K562 (cell line): ENCODE measurements around the gene CD3D. TPM values are rescaled to one million over a fixed set of nuclear protein-coding genes. Genes with fewer than 3 reads are reported as not detected.

Experiments used
- NCOR1 ChIP-seq: fragments of 450-650 bp; IDR thresholded peaks from 2 replicates; pipeline ENCODE4 v1.6.1; 2016; ENCODE audit warnings: mild to moderate bottlenecking, moderate library complexity
- POLR3A ChIP-seq: IDR thresholded peaks from 2 replicates; pipeline ENCODE4 v1.6.1; 2011; ENCODE audit warnings: borderline replicate concordance, mild to moderate bottlenecking, moderate library complexity; ENCODE audit not compliant: insufficient read length, insufficient read depth; ENCODE audit errors: extremely low read depth
- SMARCA4 ChIP-seq: fragments of 450-650 bp; IDR thresholded peaks from 2 replicates; pipeline ENCODE4 v1.6.1; 2016
- USF1 ChIP-seq: sonication (generic); formaldehyde crosslinking; IDR thresholded peaks from 2 replicates; pipeline ENCODE4 v1.9.0; 2022; ENCODE audit warnings: mild to moderate bottlenecking, missing genetic modification reagents
- YBX1 ChIP-seq: fragments of 450-650 bp; IDR thresholded peaks from 2 replicates; pipeline ENCODE4 v1.7.1; 2016; ENCODE audit warnings: mild to moderate bottlenecking
- ZBTB49 ChIP-seq: sonication (generic); formaldehyde crosslinking; IDR thresholded peaks from 2 replicates; pipeline ENCODE4 v1.8.0; 2022; ENCODE audit warnings: missing genetic modification reagents, mild to moderate bottlenecking, borderline replicate concordance
- ZNF3 ChIP-seq: fragments of 250-450 bp; sonication (Bioruptor Pico); IDR thresholded peaks from 2 replicates; pipeline ENCODE4 v1.5.0; 2021; ENCODE audit warnings: mild to moderate bottlenecking, moderate library complexity
- polyA plus RNA-seq, 8 experiments: library from polyadenylated mRNA; depleted of rRNA in 4 of 8; stranded (reverse) in 5 of 8; unstranded in 3 of 8; fragments of >200 nt; fragmentation: Nextera tagmentation in 2 of 8; fragmentation: Illumina TruSeq in 1 of 8; extraction: Ambion mirVana in 2 of 8; extraction: Trizol in 1 of 8; gene quantifications; 2 replicates each; pipeline versions ENCODE4 v1.2.1 to v1.2.3, GENCODE V29; 2011 to 2014; ENCODE audit warnings: inconsistent platforms in 1 of 8, missing spikeins in 1 of 8
- total RNA-seq, 7 experiments: library from RNA; depleted of rRNA in 6 of 7; stranded (reverse); fragments of >200 nt in 6 of 7; fragmentation: Illumina TruSeq in 2 of 7; extraction: Trizol in 2 of 7; gene quantifications; 2 replicates each; pipeline versions ENCODE4 v1.2.1 to v1.2.3, GENCODE V29; 2011 to 2021; ENCODE audit warnings: low replicate concordance in 1 of 7
- TF ChIP-seq, protein P1 (sequence below): fragments of 450-650 bp; IDR thresholded peaks from 2 replicates; pipeline ENCODE4 v1.6.1; 2016; ENCODE audit warnings: low read depth
- TF ChIP-seq, protein P2 (sequence below): fragments of 450-650 bp; formaldehyde crosslinking; conservative IDR thresholded peaks from 2 replicates; pipeline ENCODE4 v1.4.0; 2022; ENCODE audit warnings: mild to moderate bottlenecking, missing genetic modification characterization

Gene CD3D
- total and polyA plus RNA-seq, 9 of the 15 experiments (the other 6 are each of a cell fraction or from before 2014, with no cell fraction given) = 36.2 to 238 (median 67.1) TPM

- TF ChIP-seq, protein P1, sequence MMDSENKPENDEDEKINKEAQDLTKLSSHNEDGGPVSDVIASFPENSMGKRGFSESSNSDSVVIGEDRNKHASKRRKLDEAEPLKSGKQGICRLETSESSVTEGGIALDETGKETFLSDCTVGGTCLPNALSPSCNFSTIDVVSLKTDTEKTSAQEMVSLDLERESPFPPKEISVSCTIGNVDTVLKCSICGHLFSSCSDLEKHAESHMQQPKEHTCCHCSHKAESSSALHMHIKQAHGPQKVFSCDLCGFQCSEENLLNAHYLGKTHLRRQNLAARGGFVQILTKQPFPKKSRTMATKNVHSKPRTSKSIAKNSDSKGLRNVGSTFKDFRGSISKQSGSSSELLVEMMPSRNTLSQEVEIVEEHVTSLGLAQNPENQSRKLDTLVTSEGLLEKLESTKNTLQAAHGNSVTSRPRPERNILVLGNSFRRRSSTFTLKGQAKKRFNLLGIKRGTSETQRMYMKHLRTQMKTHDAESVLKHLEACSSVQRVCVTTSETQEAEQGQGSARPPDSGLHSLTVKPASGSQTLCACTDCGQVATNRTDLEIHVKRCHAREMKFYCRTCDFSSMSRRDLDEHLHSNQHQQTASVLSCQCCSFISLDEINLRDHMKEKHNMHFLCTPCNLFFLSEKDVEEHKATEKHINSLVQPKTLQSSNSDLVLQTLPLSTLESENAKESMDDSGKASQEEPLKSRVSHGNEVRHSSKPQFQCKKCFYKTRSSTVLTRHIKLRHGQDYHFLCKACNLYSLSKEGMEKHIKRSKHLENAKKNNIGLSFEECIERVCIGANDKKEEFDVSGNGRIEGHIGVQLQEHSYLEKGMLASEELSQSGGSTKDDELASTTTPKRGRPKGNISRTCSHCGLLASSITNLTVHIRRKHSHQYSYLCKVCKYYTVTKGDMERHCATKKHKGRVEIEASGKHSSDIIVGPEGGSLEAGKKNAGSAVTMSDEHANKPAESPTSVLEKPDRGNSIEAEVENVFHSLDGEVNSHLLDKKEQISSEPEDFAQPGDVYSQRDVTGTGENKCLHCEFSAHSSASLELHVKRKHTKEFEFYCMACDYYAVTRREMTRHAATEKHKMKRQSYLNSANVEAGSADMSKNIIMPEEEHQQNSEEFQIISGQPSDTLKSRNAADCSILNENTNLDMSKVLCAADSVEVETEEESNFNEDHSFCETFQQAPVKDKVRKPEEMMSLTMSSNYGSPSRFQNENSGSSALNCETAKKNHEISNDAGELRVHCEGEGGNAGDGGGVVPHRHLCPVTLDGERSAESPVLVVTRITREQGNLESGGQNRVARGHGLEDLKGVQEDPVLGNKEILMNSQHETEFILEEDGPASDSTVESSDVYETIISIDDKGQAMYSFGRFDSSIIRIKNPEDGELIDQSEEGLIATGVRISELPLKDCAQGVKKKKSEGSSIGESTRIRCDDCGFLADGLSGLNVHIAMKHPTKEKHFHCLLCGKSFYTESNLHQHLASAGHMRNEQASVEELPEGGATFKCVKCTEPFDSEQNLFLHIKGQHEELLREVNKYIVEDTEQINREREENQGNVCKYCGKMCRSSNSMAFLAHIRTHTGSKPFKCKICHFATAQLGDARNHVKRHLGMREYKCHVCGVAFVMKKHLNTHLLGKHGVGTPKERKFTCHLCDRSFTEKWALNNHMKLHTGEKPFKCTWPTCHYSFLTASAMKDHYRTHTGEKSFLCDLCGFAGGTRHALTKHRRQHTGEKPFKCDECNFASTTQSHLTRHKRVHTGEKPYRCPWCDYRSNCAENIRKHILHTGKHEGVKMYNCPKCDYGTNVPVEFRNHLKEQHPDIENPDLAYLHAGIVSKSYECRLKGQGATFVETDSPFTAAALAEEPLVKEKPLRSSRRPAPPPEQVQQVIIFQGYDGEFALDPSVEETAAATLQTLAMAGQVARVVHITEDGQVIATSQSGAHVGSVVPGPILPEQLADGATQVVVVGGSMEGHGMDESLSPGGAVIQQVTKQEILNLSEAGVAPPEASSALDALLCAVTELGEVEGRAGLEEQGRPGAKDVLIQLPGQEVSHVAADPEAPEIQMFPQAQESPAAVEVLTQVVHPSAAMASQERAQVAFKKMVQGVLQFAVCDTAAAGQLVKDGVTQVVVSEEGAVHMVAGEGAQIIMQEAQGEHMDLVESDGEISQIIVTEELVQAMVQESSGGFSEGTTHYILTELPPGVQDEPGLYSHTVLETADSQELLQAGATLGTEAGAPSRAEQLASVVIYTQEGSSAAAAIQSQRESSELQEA = no peak
- TF ChIP-seq POLR3A = no peak
- no peak; the same call in 1 of the 2 replicates for TF ChIP-seq NCOR1
- TF ChIP-seq, protein P2, sequence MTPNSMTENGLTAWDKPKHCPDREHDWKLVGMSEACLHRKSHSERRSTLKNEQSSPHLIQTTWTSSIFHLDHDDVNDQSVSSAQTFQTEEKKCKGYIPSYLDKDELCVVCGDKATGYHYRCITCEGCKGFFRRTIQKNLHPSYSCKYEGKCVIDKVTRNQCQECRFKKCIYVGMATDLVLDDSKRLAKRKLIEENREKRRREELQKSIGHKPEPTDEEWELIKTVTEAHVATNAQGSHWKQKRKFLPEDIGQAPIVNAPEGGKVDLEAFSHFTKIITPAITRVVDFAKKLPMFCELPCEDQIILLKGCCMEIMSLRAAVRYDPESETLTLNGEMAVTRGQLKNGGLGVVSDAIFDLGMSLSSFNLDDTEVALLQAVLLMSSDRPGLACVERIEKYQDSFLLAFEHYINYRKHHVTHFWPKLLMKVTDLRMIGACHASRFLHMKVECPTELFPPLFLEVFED = no peak
- TF ChIP-seq YBX1 = no peak
- no peak for TF ChIP-seq SMARCA4
- TF ChIP-seq USF1 (CRISPR knock-in tag) = no peak
- no peak for TF ChIP-seq ZNF3 (CRISPR knock-in tag)
- no peak for TF ChIP-seq ZBTB49 (CRISPR knock-in tag)
These were observed 16.9 kb upstream of the CD3D start, which contains the start of gene UBE4A (continued) for GRCh38 chr11:118359295-118359958.
